Renal cortical epithelial cell (primary cell): ENCODE results near the gene KIZ. TPM values are rescaled to one million over a fixed set of nuclear protein-coding genes. Genes with fewer than 3 reads are reported as not detected.
A peak's percentile ranks its signal among the peaks of the same experiment; 100 is the strongest.

Experiments used
- DNase-seq: peaks from one replicate; pipeline ENCODE4 v3.0.0-alpha.2; 2011; ENCODE audit warnings: low read depth
- total RNA-seq: library from RNA; depleted of rRNA; stranded (reverse); fragments of >200 nt; gene quantifications from 2 replicates; pipeline ENCODE4 v1.2.3, GENCODE V29; 2014

KIZ gene
- total RNA-seq, 1 donor from 2014 or later, result 20.4 TPM

GRCh38 chr20:21105429-21106170, 20.3 kb upstream of the KIZ start:
- DNase-seq, result no peak

- DNase-seq, result no peak
Measured at GRCh38 chr20:21106171-21107017, 19.5 kb upstream of the KIZ start, which contains the start of gene LINC00237. Gene LINC00237, minus strand, starts transcription at chr20:21106358.

- peak; percentile 24 for DNase-seq
Measured at GRCh38 chr20:21109144-21109543, 16.7 kb upstream of the KIZ start.

- no peak for DNase-seq
Measured at GRCh38 chr20:21110811-21111210, 15.1 kb upstream of the KIZ start.

GRCh38 chr20:21111416-21111815, 14.5 kb upstream of the KIZ start:
- DNase-seq, result no peak

GRCh38 chr20:21113697-21114096, 12.2 kb upstream of the KIZ start:
- DNase-seq, result no peak

- no peak for DNase-seq
Measured at GRCh38 chr20:21114584-21114983, 11.3 kb upstream of the KIZ start.

- no peak for DNase-seq
Measured at GRCh38 chr20:21117521-21117920, 8.4 kb upstream of the KIZ start.

GRCh38 chr20:21118138-21118537, 7.7 kb upstream of the KIZ start:
- DNase-seq, result no peak

- no peak for DNase-seq
Measured at GRCh38 chr20:21118782-21119181, 7.1 kb upstream of the KIZ start.

GRCh38 chr20:21124190-21124589, 1.7 kb upstream of the KIZ start:
- DNase-seq, result no peak

GRCh38 chr20:21125072-21125848, 622 bp upstream of the KIZ start:
- peak; percentile 43 for DNase-seq

GRCh38 chr20:21126581-21126870, 644 bp downstream of the KIZ start:
- DNase-seq, result no peak

GRCh38 chr20:21127201-21127981, 1.5 kb downstream of the KIZ start:
- peak; percentile 52 for DNase-seq

GRCh38 chr20:21129861-21130260, 4.0 kb downstream of the KIZ start:
- no peak for DNase-seq

- no peak for DNase-seq
Measured at GRCh38 chr20:21133404-21133803, 7.5 kb downstream of the KIZ start.

- DNase-seq, result no peak
Measured at GRCh38 chr20:21133917-21134622, 8.2 kb downstream of the KIZ start.

GRCh38 chr20:21134883-21135493, 9.1 kb downstream of the KIZ start:
- peak; percentile 19 for DNase-seq

GRCh38 chr20:21136015-21136732, 10.3 kb downstream of the KIZ start:
- DNase-seq, result no peak

- DNase-seq, result no peak
Measured at GRCh38 chr20:21137078-21137477, 11.2 kb downstream of the KIZ start.
